Measurements from ENCODE around the gene RTKN. TPM values are rescaled to one million over a fixed set of nuclear protein-coding genes. Genes with fewer than 3 reads are reported as not detected.
A peak's percentile ranks its signal among the peaks of the same experiment; 100 is the strongest.

The RTKN gene
- polyA plus RNA-seq, 3 donors: 0.07 TPM; not detected in 2

DNA sequence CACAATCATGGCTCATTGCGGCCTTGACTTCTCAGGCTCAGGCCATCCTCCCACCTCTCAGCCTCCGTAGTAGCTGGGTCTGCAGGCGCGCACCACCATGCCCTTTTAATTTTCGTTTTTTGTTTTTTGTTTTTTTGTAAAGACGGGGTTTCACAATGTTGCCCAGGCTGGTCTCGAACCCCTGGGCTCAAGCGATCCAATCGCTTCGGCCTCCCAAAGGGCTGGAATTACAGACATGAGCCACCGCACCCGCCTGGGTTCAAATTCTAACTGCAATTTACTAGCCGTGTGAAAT is 49.3 kb downstream of the RTKN start:
- Histone ChIP-seq H3K36me3 (replicated peaks in 1 of 2; ENCODE audit: control insufficient read depth in 1 of 2, insufficient read depth in 2 of 2, low read length in 2 of 2) (no peaks in the 10 kb centered on the region), H4K20me1 (ENCODE audit: insufficient read depth, low read length) (peaks cover 16% of the 10 kb centered on the region), H2AFZ (ENCODE audit: insufficient read depth, low read depth, low read length, poor library complexity, severe bottlenecking) (peak overlapping the region; percentile 90), H3K79me2 (ENCODE audit: insufficient read depth, low read length) (peaks cover 41% of the 10 kb centered on the region), H3K27ac (ENCODE audit: low read depth in 1 of 2, low read length in 2 of 2) (no peak overlapping the region), H3K9ac (ENCODE audit: insufficient read depth, low read length, poor library complexity, severe bottlenecking) (no peak overlapping the region), H3K4me1 (ENCODE audit: control insufficient read depth in 1 of 2, insufficient read depth in 2 of 2, low read length in 2 of 2) (peaks cover 9 to 16% of the 10 kb centered on the region in 2 donors), H3K27me3 (ENCODE audit: control insufficient read depth in 2 of 2, insufficient read depth in 2 of 2, low read length in 2 of 2) (no peaks in the 10 kb centered on the region), H3K9me3 (replicated peaks in 1 of 2; ENCODE audit: control insufficient read depth in 1 of 2, insufficient read depth in 1 of 2, low read length in 2 of 2) (no peaks in the 10 kb centered on the region), H3K4me2 (replicated peaks; ENCODE audit: extremely low read depth, low read length, poor library complexity, severe bottlenecking) (no peak overlapping the region), H3K4me3 (replicated peaks in 1 of 3; ENCODE audit: low read depth in 2 of 3, low read length in 3 of 3) (no peak overlapping the region)
- H3K27ac Mint-ChIP-seq: peak overlapping the region in 1 of 7 donors; percentile 27
- WGBS (ENCODE audit: insufficient coverage): 80% methylated on average over 10 of the region's 13 CpGs
- no peak overlapping the region for H3K4me3 Mint-ChIP-seq
- intact Hi-C loops (cut with micrococcal nuclease): loop anchor here in 1 of 2 donors (10.0 kb wide), 2 partner anchors 152 to 568 kb away; partner anchors contain the start of gene STAMBP
- H3K9me3 Mint-ChIP-seq: no peaks in the 10 kb centered on the region
- H3K36me3 Mint-ChIP-seq: no peaks in the 10 kb centered on the region
- no peaks in the 10 kb centered on the region for H3K27me3 Mint-ChIP-seq (ENCODE audit: low read depth in 3 of 3)
- H3K4me1 Mint-ChIP-seq: peaks cover 8% of the 10 kb centered on the region
- DNase-seq: no peak
- TF ChIP-seq, protein P1, sequence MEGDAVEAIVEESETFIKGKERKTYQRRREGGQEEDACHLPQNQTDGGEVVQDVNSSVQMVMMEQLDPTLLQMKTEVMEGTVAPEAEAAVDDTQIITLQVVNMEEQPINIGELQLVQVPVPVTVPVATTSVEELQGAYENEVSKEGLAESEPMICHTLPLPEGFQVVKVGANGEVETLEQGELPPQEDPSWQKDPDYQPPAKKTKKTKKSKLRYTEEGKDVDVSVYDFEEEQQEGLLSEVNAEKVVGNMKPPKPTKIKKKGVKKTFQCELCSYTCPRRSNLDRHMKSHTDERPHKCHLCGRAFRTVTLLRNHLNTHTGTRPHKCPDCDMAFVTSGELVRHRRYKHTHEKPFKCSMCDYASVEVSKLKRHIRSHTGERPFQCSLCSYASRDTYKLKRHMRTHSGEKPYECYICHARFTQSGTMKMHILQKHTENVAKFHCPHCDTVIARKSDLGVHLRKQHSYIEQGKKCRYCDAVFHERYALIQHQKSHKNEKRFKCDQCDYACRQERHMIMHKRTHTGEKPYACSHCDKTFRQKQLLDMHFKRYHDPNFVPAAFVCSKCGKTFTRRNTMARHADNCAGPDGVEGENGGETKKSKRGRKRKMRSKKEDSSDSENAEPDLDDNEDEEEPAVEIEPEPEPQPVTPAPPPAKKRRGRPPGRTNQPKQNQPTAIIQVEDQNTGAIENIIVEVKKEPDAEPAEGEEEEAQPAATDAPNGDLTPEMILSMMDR (IDR thresholded peaks at IDR 0.05): no peak

DNA sequence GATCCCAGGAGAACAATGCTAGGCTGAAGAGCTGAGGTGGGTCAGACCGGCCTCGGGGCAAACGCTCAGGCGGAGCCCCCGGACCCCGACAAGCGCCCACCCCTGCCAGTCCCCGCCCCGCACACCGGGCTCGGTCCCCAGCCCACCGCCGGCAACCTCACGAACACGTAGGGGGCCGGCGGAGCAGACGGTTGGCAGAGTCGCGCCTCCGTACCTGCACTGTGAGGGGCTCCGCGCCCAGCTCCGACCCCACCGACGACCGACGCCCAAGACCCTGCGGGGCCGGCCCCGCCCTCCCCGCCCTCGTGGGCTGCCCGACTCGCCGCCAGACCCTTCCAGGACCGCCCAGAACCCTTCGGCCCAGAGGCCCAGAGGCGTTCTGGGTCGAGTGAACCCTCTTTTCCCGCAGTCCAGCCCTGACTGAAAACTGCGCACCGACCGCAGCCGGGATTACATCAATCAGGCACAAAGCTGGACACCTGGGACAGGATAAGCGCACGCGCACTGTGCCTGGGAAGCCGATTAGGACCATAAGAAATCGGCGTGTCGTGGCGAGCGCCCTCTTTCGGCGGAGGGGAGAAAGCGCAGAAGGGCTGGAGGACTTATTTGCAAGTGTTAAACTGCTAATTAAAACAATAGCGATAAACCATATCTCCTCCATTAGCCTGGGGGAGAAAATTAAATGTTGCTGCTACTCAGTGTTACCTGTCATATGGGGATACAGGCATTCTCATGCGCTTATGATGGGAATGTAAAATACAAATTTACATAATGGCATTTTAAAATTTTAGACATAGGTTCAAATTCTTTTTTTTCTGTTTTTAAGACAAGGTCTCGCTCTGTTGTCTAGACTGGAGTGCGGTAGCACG is 49.9 kb downstream of the RTKN start:
- 2% methylated on average over 51 of the region's 62 CpGs for WGBS (ENCODE audit: insufficient coverage)
- TF ChIP-seq, protein P1 (IDR thresholded peaks at IDR 0.05): peak; percentile 96
- peaks cover 8% of the 10 kb centered on the region for H3K4me1 Mint-ChIP-seq
- no peaks in the 10 kb centered on the region for H3K36me3 Mint-ChIP-seq
- Histone ChIP-seq H3K36me3 (replicated peaks in 1 of 2; ENCODE audit: control insufficient read depth in 1 of 2, insufficient read depth in 2 of 2, low read length in 2 of 2) (no peaks in the 10 kb centered on the region), H3K9ac (ENCODE audit: insufficient read depth, low read length, poor library complexity, severe bottlenecking) (peak overlapping the region; percentile 91), H3K4me2 (replicated peaks; ENCODE audit: extremely low read depth, low read length, poor library complexity, severe bottlenecking) (peak overlapping the region; percentile 99), H4K20me1 (ENCODE audit: insufficient read depth, low read length) (peaks cover 21% of the 10 kb centered on the region), H3K79me2 (ENCODE audit: insufficient read depth, low read length) (peaks cover 47% of the 10 kb centered on the region), H3K4me3 (replicated peaks in 1 of 3; ENCODE audit: low read depth in 2 of 3, low read length in 3 of 3) (peak overlapping the region; percentile 70 to 87 (median 74)), H3K4me1 (ENCODE audit: control insufficient read depth in 1 of 2, insufficient read depth in 2 of 2, low read length in 2 of 2) (peaks cover 9 to 16% of the 10 kb centered on the region in 2 donors), H3K27me3 (ENCODE audit: control insufficient read depth in 2 of 2, insufficient read depth in 2 of 2, low read length in 2 of 2) (no peaks in the 10 kb centered on the region), H3K9me3 (replicated peaks in 1 of 2; ENCODE audit: control insufficient read depth in 1 of 2, insufficient read depth in 1 of 2, low read length in 2 of 2) (no peaks in the 10 kb centered on the region), H3K27ac (ENCODE audit: low read depth in 1 of 2, low read length in 2 of 2) (peak overlapping the region; percentile 51 to 93), H2AFZ (ENCODE audit: insufficient read depth, low read depth, low read length, poor library complexity, severe bottlenecking) (peak overlapping the region; percentile 90)
- no peaks in the 10 kb centered on the region for H3K9me3 Mint-ChIP-seq
- peak overlapping the region; percentile 93 to 95 for H3K4me3 Mint-ChIP-seq
- H3K27me3 Mint-ChIP-seq (ENCODE audit: low read depth in 3 of 3): no peaks in the 10 kb centered on the region
- peak; percentile 92 to 93 (median 93) for DNase-seq
- intact Hi-C loops (cut with micrococcal nuclease): loop anchor here in 1 of 2 donors (10.0 kb wide), 2 partner anchors 153 to 567 kb away; partner anchors contain the start of gene STAMBP
- H3K27ac Mint-ChIP-seq: peak overlapping the region; percentile 96 to 100 (median 99)
